Adrenal gland (tissue), 5 donors: ENCODE data around the gene LRRC4.

Experiments used
- POLR2A ChIP-seq, 2 donors: fragments of 450-650 bp; IDR thresholded peaks; one replicate each; pipeline ENCODE4 v1.6.1; 2017; ENCODE audit warnings: antibody characterized with exemption in 2 of 2, mild to moderate bottlenecking in 2 of 2, moderate library complexity in 1 of 2
- TF ChIP-seq, protein P1 (sequence below), 6 experiments: fragments of 450-650 bp in 4 of 6; fragments of 200-600 bp in 2 of 6; sonication (generic) in 1 of 6; IDR thresholded peaks; 1 replicate in 5 of 6; 2 replicates in 1 of 6; pipeline versions ENCODE4 v1.5.1 to v1.8.0; 2016 to 2021; ENCODE audit warnings: antibody characterized with exemption in 6 of 6, mild to moderate bottlenecking in 2 of 6, moderate library complexity in 1 of 6
- donor health status: DM: no; HTN: no; CAD: no.

DNA sequence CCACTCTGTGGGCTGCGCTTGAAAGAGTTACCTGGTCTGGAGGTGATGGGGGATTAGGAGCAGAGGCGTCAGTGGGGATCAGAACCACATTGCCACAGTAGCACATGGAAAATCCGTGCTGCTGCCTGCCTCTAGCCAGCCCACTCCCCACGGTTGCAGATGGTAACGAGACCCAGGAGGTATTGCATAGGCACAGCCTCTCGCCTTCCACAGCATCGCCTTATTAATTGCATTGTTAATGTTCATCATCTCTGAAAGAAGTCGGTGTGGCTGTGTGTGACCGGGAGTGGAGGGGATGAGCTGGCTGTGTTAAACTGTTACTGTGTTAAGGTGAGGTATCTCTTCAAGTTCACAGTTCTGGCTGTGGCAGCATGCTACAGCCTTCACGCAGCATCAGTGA, 35.2 kb upstream of the LRRC4 start:
- TF ChIP-seq, protein P1, sequence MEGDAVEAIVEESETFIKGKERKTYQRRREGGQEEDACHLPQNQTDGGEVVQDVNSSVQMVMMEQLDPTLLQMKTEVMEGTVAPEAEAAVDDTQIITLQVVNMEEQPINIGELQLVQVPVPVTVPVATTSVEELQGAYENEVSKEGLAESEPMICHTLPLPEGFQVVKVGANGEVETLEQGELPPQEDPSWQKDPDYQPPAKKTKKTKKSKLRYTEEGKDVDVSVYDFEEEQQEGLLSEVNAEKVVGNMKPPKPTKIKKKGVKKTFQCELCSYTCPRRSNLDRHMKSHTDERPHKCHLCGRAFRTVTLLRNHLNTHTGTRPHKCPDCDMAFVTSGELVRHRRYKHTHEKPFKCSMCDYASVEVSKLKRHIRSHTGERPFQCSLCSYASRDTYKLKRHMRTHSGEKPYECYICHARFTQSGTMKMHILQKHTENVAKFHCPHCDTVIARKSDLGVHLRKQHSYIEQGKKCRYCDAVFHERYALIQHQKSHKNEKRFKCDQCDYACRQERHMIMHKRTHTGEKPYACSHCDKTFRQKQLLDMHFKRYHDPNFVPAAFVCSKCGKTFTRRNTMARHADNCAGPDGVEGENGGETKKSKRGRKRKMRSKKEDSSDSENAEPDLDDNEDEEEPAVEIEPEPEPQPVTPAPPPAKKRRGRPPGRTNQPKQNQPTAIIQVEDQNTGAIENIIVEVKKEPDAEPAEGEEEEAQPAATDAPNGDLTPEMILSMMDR (IDR thresholded peaks at IDR 0.05) = no peak
- TF ChIP-seq POLR2A (IDR thresholded peaks at IDR 0.05) = no peak
